ENCODE data around the gene PRDX4.
A peak's percentile ranks its signal among the peaks of the same experiment; 100 is the strongest.
"Not testable (repeated sequence)": the region's sequence is repeated elsewhere in the genome, so short reads cannot be mapped to it uniquely, and the experiment has no call there.

Gene PRDX4

GRCh38 chrX:23673108-23673507, 5.8 kb downstream of the PRDX4 start:
- DNase-seq (ENCODE audit: low read depth): no peak

DNA sequence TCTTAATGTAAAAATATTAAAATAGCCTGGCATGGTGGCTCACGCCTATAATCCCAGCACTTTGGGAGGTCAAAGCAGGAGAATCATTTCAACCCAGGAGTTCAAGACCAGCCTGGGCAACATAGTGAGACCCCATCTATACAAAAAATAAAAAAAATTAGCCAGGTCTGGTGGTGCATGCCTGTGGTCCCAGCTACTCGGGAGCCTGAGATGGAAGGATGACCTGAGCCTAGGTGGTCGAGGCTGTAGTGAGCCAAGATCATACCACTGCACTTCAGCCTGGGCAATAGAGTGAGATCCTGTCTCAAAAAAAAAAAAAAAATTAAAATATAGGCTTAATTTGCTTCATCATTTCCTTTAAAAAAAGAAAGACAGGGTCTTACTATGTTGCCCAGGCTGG, 9.2 kb downstream of the PRDX4 start:
- not testable (repeated sequence) for DNase-seq (ENCODE audit: low read depth)

DNA sequence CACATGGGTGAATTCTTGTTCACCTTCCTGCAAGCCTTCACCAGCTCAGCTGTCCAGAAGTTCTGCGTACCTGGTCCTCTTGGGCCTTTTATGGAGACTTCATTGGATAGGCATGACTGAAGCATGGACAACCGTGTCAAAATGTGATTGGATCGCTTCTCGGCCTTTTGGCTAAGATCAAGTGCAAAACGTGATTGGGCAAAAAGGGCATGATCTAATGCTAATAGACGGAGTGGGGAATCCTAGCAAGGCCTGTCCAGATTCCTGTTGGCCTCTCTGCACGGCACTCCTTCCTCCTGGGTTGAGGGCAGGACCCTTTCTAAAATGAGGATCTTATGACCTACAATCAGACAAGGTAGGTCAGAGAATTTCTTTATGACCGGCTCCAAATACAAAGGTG, 24.9 kb downstream of the PRDX4 start:
- no peak for DNase-seq (ENCODE audit: low read depth)

GRCh38 chrX:23694606-23695005, 27.3 kb downstream of the PRDX4 start:
- DNase-seq (ENCODE audit: low read depth): peak; percentile 24

- no peak for DNase-seq (ENCODE audit: low read depth)
Measured at GRCh38 chrX:23699636-23700194, 32.4 kb downstream of the PRDX4 start.

DNA sequence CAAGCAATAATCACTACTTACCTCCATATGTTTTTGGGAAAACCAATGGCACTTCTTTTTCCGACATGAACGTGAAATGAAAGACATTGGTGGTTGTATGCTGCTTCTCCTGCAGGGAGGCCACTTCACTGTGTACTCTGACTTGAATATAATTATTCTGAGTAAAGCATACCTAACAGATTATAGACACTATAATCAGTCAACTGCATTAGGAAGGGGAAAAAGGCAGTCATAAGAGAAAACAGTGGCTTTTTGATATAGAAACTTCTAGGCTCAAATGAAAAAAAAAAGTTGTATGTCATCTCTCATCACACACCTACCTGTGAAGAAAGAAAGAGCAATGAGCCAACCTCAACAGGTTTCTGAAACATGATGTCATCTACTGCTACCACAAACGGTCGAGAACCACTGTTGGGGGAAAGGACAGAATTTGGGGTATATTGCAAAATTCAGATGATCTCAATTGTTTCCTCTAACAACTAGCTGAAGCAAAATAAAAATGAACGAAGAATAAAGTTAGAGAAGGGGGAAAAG, 37.4 kb downstream of the PRDX4 start:
- no peak for DNase-seq (ENCODE audit: low read depth)

- no peak for DNase-seq (ENCODE audit: low read depth)
Measured at GRCh38 chrX:23705235-23705634, 37.9 kb downstream of the PRDX4 start.

- no peak for DNase-seq (ENCODE audit: low read depth)
Measured at GRCh38 chrX:23720117-23720677, 52.9 kb downstream of the PRDX4 start.

DNA sequence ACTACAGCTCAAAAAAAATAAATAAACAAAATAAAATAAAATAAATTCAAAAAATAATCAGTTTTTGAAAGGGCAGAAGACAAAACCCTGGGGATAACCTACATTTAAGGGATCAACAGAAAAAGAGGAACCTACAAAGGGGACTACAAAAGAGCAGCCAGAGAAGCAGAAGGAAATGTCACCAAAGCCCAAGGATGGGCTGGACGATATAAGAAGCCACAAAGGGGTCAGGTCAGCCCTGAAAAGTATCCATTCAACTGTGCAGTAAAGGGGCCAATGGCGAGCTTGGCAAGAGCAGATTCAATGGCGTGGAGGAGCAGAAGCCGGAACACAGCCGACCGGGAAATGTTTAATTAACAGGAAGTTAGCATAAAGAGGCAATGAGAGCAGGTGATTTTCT, 58.9 kb downstream of the PRDX4 start:
- no peak for DNase-seq (ENCODE audit: low read depth)

GRCh38 chrX:23727206-23727605, 59.9 kb downstream of the PRDX4 start:
- DNase-seq (ENCODE audit: low read depth): no peak

- DNase-seq (ENCODE audit: low read depth): no peak
Measured at GRCh38 chrX:23729214-23729613, 61.9 kb downstream of the PRDX4 start.

DNA sequence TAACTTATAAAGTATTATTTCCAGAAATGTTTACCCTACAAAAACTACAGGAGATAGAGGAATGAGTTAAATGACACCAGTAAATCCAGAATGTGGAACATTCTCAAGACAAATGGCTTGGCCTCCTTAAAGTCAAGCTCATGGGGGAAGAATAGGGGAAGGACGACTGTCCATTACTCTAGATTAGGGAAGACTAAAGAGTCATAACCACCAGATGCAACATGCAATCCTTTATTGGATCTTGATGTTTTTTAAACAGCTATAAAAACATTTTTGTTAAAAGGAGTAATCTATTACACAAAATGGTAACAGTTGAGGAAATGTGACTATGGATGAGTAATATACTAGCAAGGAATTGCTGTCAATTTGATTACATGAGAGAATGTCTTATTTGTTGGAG, 64.7 kb downstream of the PRDX4 start:
- DNase-seq (ENCODE audit: low read depth): no peak

GRCh38 chrX:23732704-23733103, 65.4 kb downstream of the PRDX4 start:
- no peak for DNase-seq (ENCODE audit: low read depth)
